Measurements from ENCODE around the gene FAAH.
"Not testable (repeated sequence)": the region's sequence is repeated elsewhere in the genome, so short reads cannot be mapped to it uniquely, and the experiment has no call there.

DNA sequence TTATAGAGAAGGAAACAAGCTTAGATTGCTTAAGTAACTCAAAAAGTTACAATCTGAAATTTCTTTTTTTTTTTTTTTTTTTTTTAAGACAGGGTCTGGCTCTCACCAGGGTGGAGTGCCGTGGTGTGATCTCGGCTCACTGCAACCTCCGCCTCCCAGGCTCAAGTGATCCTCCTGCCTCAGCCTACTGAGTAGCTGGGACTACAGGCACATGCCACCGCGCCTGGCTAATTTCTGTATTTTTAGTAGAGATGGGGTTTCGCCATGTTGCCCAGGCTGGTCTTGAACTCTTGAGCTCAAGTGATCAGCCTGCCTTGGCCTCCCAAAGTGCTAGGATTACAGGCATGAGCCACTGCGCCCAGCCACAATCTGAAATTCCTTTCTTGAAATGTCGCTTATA is 26.4 kb upstream of the FAAH start:
- not testable (repeated sequence) for TF ChIP-seq EZH2phosphoT487 (IDR thresholded peaks at IDR 0.05; ENCODE audit: low read depth); CTCF (IDR thresholded peaks at IDR 0.05; ENCODE audit: low read depth, low read length)
